ENCODE measurements around the gene NPB.
A peak's percentile ranks its signal among the peaks of the same experiment; 100 is the strongest.
"Not testable (repeated sequence)": the region's sequence is repeated elsewhere in the genome, so short reads cannot be mapped to it uniquely, and the experiment has no call there.

Gene NPB

GRCh38 chr17:81913394-81914102, 11.5 kb downstream of the NPB start:
- no peak for DNase-seq

GRCh38 chr17:81914103-81914850, 12.2 kb downstream of the NPB start:
- DNase-seq: no peak

- DNase-seq: no peak
Measured at GRCh38 chr17:81915331-81915730, 13.3 kb downstream of the NPB start.

- no peak for DNase-seq
Measured at GRCh38 chr17:81916234-81917001, 14.4 kb downstream of the NPB start.

- DNase-seq: peak; percentile 89
Measured at GRCh38 chr17:81917565-81918332, 15.7 kb downstream of the NPB start, which contains the start of gene SIRT7. Gene SIRT7, minus strand, starts transcription at chr17:81918176. Its CDS starts 45 bp downstream, at chr17:81918131.

- DNase-seq: not testable (repeated sequence)
Measured at GRCh38 chr17:81918333-81918669, 16.3 kb downstream of the NPB start.

GRCh38 chr17:81918832-81919545, 17.0 kb downstream of the NPB start:
- DNase-seq: no peak

GRCh38 chr17:81920612-81921536, 18.8 kb downstream of the NPB start:
- no peak for DNase-seq

- DNase-seq: no peak
Measured at GRCh38 chr17:81921537-81921862, 19.5 kb downstream of the NPB start.

GRCh38 chr17:81921996-81922565, 20.0 kb downstream of the NPB start:
- DNase-seq: no peak

- DNase-seq: no peak
Measured at GRCh38 chr17:81922566-81923301, 20.7 kb downstream of the NPB start.

GRCh38 chr17:81923302-81924260, 21.5 kb downstream of the NPB start:
- peak; percentile 86 for DNase-seq

GRCh38 chr17:81924557-81925532, 22.8 kb downstream of the NPB start:
- DNase-seq: peak; percentile 96

GRCh38 chr17:81925860-81926450, 23.9 kb downstream of the NPB start:
- DNase-seq: peak; percentile 32

- DNase-seq: peak; percentile 78
Measured at GRCh38 chr17:81926451-81927151, 24.6 kb downstream of the NPB start.

- no peak for DNase-seq
Measured at GRCh38 chr17:81927152-81927652, 25.2 kb downstream of the NPB start.

All from RPMI8226 (cell line).